HEK293 (cell line): Measurements from ENCODE around the gene HERC3.

Source experiments
- CTCF ChIA-PET: fragments of 350-600 bp; formaldehyde crosslinking; extraction: SDS; loops from one replicate; lab custom pipeline; 2021; ENCODE audit warnings: antibody characterized with exemption; lab: Yijun Ruan, JAX
- POLR2A ChIA-PET: fragments of 300-600 bp; formaldehyde crosslinking; extraction: SDS; loops from one replicate; lab custom pipeline; 2020; ENCODE audit warnings: antibody characterized with exemption, inconsistent platforms; lab: Yijun Ruan, JAX
- H3K27ac ChIP-seq: fragments of 200-500 bp; sonication (Bioruptor generic); 2 replicates; pipeline ENCODE4 v1.5.1; 2014; ENCODE audit warnings: low read depth, low read length, control low read depth, inconsistent platforms; ENCODE audit errors: extremely low read depth
- H3K36me3 ChIP-seq, 2 experiments: fragments of 200-500 bp in 1 of 2; sonication (Bioruptor generic) in 1 of 2; 1 replicate in 1 of 2; 2 replicates in 1 of 2; pipeline ENCODE4 v1.5.1; 2014 to 2017; ENCODE audit warnings: inconsistent platforms in 2 of 2, low read length in 2 of 2; ENCODE audit not compliant: control insufficient read depth in 2 of 2, insufficient read depth in 1 of 2
- H3K4me1 ChIP-seq: fragments of 200-500 bp; sonication (Bioruptor generic); 2 replicates; pipeline ENCODE4 v1.5.1; 2014; ENCODE audit warnings: mild to moderate bottlenecking, low read length, inconsistent platforms; ENCODE audit not compliant: control insufficient read depth, insufficient read depth
- H3K4me3 ChIP-seq: 2 replicates; pipeline ENCODE4 v1.5.1; 2011; ENCODE audit warnings: low read depth, mild to moderate bottlenecking, control low read depth, low read length, moderate library complexity
- H3K9me3 ChIP-seq: fragments of 200-500 bp; sonication (Bioruptor generic); 2 replicates; pipeline ENCODE4 v1.5.1; 2014; ENCODE audit warnings: low read depth, low read length, inconsistent platforms; ENCODE audit not compliant: control insufficient read depth, insufficient read depth
- KLF9 ChIP-seq: fragments of 450-650 bp; formaldehyde crosslinking; IDR thresholded peaks from 2 replicates; pipeline ENCODE4 v1.5.1; 2016; ENCODE audit warnings: missing biosample characterization, missing genetic modification characterization, low read depth
- SP2 ChIP-seq: fragments of 450-650 bp; formaldehyde crosslinking; IDR thresholded peaks from 2 replicates; pipeline ENCODE4 v1.5.1; 2016; ENCODE audit warnings: missing biosample characterization, missing genetic modification characterization
- TRIM28 ChIP-seq: IDR thresholded peaks from 2 replicates; pipeline ENCODE4 v1.6.1; 2011; ENCODE audit warnings: low read length, control low read depth, borderline replicate concordance
- ZBTB1 ChIP-seq: fragments of 450-650 bp; formaldehyde crosslinking; IDR thresholded peaks from 2 replicates; pipeline ENCODE4 v1.5.1; 2016; ENCODE audit warnings: missing biosample characterization, missing genetic modification characterization
- ZBTB48 ChIP-seq: fragments of 450-650 bp; formaldehyde crosslinking; IDR thresholded peaks from 2 replicates; pipeline ENCODE4 v1.5.1; 2016; ENCODE audit warnings: missing biosample characterization, missing genetic modification characterization
- ZBTB8A ChIP-seq: fragments of 450-650 bp; formaldehyde crosslinking; IDR thresholded peaks from 2 replicates; pipeline ENCODE4 v1.5.1; 2016; ENCODE audit warnings: missing biosample characterization, missing genetic modification characterization
- ZFP37 ChIP-seq: fragments of 450-650 bp; formaldehyde crosslinking; IDR thresholded peaks from 2 replicates; pipeline ENCODE4 v1.5.1; 2016; ENCODE audit warnings: missing biosample characterization, missing genetic modification characterization
- ZNF133 ChIP-seq: fragments of 450-650 bp; formaldehyde crosslinking; IDR thresholded peaks from 2 replicates; pipeline ENCODE4 v1.5.1; 2016; ENCODE audit warnings: missing biosample characterization, missing genetic modification characterization
- ZNF169 ChIP-seq: fragments of 450-650 bp; formaldehyde crosslinking; IDR thresholded peaks from 2 replicates; pipeline ENCODE4 v1.5.1; 2016; ENCODE audit warnings: missing biosample characterization, missing genetic modification characterization
- ZNF2 ChIP-seq: fragments of 450-650 bp; formaldehyde crosslinking; IDR thresholded peaks from 2 replicates; pipeline ENCODE4 v1.5.1; 2016; ENCODE audit warnings: missing biosample characterization, missing genetic modification characterization
- ZNF221 ChIP-seq: fragments of 450-650 bp; formaldehyde crosslinking; IDR thresholded peaks from 2 replicates; pipeline ENCODE4 v1.5.1; 2017; ENCODE audit warnings: missing biosample characterization, missing genetic modification characterization, borderline replicate concordance
- ZNF223 ChIP-seq: fragments of 450-650 bp; formaldehyde crosslinking; IDR thresholded peaks from 2 replicates; pipeline ENCODE4 v1.5.1; 2016; ENCODE audit warnings: missing biosample characterization, missing genetic modification characterization
- ZNF335 ChIP-seq: fragments of 450-650 bp; formaldehyde crosslinking; conservative IDR thresholded peaks from 2 replicates; pipeline ENCODE4 v1.5.1; 2016; ENCODE audit warnings: missing biosample characterization, missing genetic modification characterization
- ZNF341 ChIP-seq: fragments of 450-650 bp; formaldehyde crosslinking; IDR thresholded peaks from 2 replicates; pipeline ENCODE4; 2016; ENCODE audit warnings: low read depth, missing biosample characterization, missing genetic modification characterization
- ZNF366 ChIP-seq: fragments of 450-650 bp; formaldehyde crosslinking; conservative IDR thresholded peaks from 2 replicates; pipeline ENCODE4 v1.5.1; 2016; ENCODE audit warnings: missing biosample characterization, missing genetic modification characterization
- ZNF426 ChIP-seq: fragments of 450-650 bp; formaldehyde crosslinking; IDR thresholded peaks from 2 replicates; pipeline ENCODE4 v1.5.1; 2017; ENCODE audit warnings: missing biosample characterization, missing genetic modification characterization, mild to moderate bottlenecking, inconsistent platforms, moderate library complexity
- ZNF561 ChIP-seq: fragments of 450-650 bp; IDR thresholded peaks from 2 replicates; pipeline ENCODE4 v1.5.1; 2018; ENCODE audit warnings: missing biosample characterization, missing genetic modification characterization, borderline replicate concordance
- ZNF621 ChIP-seq: fragments of 450-650 bp; formaldehyde crosslinking; IDR thresholded peaks from 2 replicates; pipeline ENCODE4 v1.5.1; 2017; ENCODE audit warnings: missing biosample characterization, missing genetic modification characterization
- ZNF704 ChIP-seq: fragments of 450-650 bp; formaldehyde crosslinking; IDR thresholded peaks from 2 replicates; pipeline ENCODE4 v1.5.1; 2016; ENCODE audit warnings: missing biosample characterization, missing genetic modification characterization
- ZNF777 ChIP-seq: fragments of 450-650 bp; formaldehyde crosslinking; IDR thresholded peaks from 2 replicates; pipeline ENCODE4 v1.5.1; 2017; ENCODE audit warnings: missing biosample characterization, missing genetic modification characterization, borderline replicate concordance
- ZSCAN16 ChIP-seq: fragments of 450-650 bp; formaldehyde crosslinking; IDR thresholded peaks from 2 replicates; pipeline ENCODE4 v1.5.1; 2016; ENCODE audit warnings: missing biosample characterization, missing genetic modification characterization
- ZXDB ChIP-seq: fragments of 450-650 bp; formaldehyde crosslinking; IDR thresholded peaks from 2 replicates; pipeline ENCODE4 v1.5.1; 2016; ENCODE audit warnings: missing biosample characterization, missing genetic modification characterization
- TF ChIP-seq, protein P1 (sequence below): fragments of 450-650 bp; formaldehyde crosslinking; IDR thresholded peaks from 2 replicates; pipeline ENCODE4 v1.5.1; 2017; ENCODE audit warnings: missing biosample characterization, missing genetic modification characterization
- TF ChIP-seq, protein P2 (sequence below): fragments of 450-650 bp; formaldehyde crosslinking; IDR thresholded peaks from 2 replicates; pipeline ENCODE4 v1.5.1; 2017; ENCODE audit warnings: missing biosample characterization, missing genetic modification characterization
- TF ChIP-seq, protein P3 (sequence below): fragments of 450-650 bp; formaldehyde crosslinking; IDR thresholded peaks from 2 replicates; pipeline ENCODE4 v1.5.1; 2017; ENCODE audit warnings: missing biosample characterization, missing genetic modification characterization
- TF ChIP-seq, protein P4 (sequence below): fragments of 450-650 bp; formaldehyde crosslinking; IDR thresholded peaks from 2 replicates; pipeline ENCODE4 v1.5.1; 2016; ENCODE audit warnings: missing biosample characterization, missing genetic modification characterization
- TF ChIP-seq, protein P5 (sequence below): fragments of 450-650 bp; formaldehyde crosslinking; IDR thresholded peaks from 2 replicates; pipeline ENCODE4 v1.5.1; 2016; ENCODE audit warnings: missing biosample characterization, missing genetic modification characterization

The HERC3 gene

GRCh38 chr4:88591787-88592599, at the start of gene HERC3:
Gene HERC3 (plus strand): TSS chr4:88592480. CDS start chr4:88605824, 13,344 bp downstream.
- Histone ChIP-seq H3K4me1 (no peaks in the 10 kb centered on the region), H3K4me3 (peak within 1 kb of the TSS; percentile 70), H3K9me3 (no peaks in the 10 kb centered on the region), H3K36me3 (no peaks in the 10 kb centered on the region), H3K27ac (peak within 1 kb of the TSS; percentile 66; the same call in 1 of the 2 replicates)
- ChIA-PET POLR2A (no interaction called here), CTCF (interaction anchor here (0.7 to 0.8 kb wide), 2 partner anchors 78 to 231 kb away, joined by 3 read pairs; no protein-coding TSS in a partner anchor)
- TF ChIP-seq SP2, result peak; percentile 84
- TF ChIP-seq ZNF561 (tag by site-specific recombination), result peak; percentile 84
- TF ChIP-seq, protein P1, sequence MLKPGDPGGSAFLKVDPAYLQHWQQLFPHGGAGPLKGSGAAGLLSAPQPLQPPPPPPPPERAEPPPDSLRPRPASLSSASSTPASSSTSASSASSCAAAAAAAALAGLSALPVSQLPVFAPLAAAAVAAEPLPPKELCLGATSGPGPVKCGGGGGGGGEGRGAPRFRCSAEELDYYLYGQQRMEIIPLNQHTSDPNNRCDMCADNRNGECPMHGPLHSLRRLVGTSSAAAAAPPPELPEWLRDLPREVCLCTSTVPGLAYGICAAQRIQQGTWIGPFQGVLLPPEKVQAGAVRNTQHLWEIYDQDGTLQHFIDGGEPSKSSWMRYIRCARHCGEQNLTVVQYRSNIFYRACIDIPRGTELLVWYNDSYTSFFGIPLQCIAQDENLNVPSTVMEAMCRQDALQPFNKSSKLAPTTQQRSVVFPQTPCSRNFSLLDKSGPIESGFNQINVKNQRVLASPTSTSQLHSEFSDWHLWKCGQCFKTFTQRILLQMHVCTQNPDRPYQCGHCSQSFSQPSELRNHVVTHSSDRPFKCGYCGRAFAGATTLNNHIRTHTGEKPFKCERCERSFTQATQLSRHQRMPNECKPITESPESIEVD, result no peak
- TF ChIP-seq ZNF366 (tag by site-specific recombination), result peak; percentile 45
- no peak for TF ChIP-seq ZBTB1 (tag by site-specific recombination)
- TF ChIP-seq TRIM28, result no peak
- TF ChIP-seq KLF9 (tag by site-specific recombination), result no peak
- 0 out of 2 replicates have a peak, but pooled peaks have one; percentile 36 for TF ChIP-seq ZFP37 (tag by site-specific recombination)
- peak; percentile 31; the same call in 1 of the 2 replicates for TF ChIP-seq ZNF2 (tag by site-specific recombination)
- TF ChIP-seq, protein P2, sequence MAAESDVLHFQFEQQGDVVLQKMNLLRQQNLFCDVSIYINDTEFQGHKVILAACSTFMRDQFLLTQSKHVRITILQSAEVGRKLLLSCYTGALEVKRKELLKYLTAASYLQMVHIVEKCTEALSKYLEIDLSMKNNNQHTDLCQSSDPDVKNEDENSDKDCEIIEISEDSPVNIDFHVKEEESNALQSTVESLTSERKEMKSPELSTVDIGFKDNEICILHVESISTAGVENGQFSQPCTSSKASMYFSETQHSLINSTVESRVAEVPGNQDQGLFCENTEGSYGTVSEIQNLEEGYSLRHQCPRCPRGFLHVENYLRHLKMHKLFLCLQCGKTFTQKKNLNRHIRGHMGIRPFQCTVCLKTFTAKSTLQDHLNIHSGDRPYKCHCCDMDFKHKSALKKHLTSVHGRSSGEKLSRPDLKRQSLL (tag by site-specific recombination), result 0 out of 2 replicates have a peak, but pooled peaks have one; percentile 20
- TF ChIP-seq, protein P3, sequence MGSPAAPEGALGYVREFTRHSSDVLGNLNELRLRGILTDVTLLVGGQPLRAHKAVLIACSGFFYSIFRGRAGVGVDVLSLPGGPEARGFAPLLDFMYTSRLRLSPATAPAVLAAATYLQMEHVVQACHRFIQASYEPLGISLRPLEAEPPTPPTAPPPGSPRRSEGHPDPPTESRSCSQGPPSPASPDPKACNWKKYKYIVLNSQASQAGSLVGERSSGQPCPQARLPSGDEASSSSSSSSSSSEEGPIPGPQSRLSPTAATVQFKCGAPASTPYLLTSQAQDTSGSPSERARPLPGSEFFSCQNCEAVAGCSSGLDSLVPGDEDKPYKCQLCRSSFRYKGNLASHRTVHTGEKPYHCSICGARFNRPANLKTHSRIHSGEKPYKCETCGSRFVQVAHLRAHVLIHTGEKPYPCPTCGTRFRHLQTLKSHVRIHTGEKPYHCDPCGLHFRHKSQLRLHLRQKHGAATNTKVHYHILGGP, result no peak
- TF ChIP-seq ZNF335, result peak; percentile 75
- peak; percentile 12; the same call in 1 of the 2 replicates for TF ChIP-seq ZBTB8A (tag by site-specific recombination)
- 0 out of 2 replicates have a peak, but pooled peaks have one; percentile 11 for TF ChIP-seq ZNF777 (tag by site-specific recombination)
- TF ChIP-seq ZNF704 (tag by site-specific recombination), result no peak
- no peak for TF ChIP-seq ZSCAN16 (tag by site-specific recombination)
- no peak for TF ChIP-seq ZNF621 (tag by site-specific recombination)
- no peak for TF ChIP-seq ZNF133
- TF ChIP-seq, protein P4, sequence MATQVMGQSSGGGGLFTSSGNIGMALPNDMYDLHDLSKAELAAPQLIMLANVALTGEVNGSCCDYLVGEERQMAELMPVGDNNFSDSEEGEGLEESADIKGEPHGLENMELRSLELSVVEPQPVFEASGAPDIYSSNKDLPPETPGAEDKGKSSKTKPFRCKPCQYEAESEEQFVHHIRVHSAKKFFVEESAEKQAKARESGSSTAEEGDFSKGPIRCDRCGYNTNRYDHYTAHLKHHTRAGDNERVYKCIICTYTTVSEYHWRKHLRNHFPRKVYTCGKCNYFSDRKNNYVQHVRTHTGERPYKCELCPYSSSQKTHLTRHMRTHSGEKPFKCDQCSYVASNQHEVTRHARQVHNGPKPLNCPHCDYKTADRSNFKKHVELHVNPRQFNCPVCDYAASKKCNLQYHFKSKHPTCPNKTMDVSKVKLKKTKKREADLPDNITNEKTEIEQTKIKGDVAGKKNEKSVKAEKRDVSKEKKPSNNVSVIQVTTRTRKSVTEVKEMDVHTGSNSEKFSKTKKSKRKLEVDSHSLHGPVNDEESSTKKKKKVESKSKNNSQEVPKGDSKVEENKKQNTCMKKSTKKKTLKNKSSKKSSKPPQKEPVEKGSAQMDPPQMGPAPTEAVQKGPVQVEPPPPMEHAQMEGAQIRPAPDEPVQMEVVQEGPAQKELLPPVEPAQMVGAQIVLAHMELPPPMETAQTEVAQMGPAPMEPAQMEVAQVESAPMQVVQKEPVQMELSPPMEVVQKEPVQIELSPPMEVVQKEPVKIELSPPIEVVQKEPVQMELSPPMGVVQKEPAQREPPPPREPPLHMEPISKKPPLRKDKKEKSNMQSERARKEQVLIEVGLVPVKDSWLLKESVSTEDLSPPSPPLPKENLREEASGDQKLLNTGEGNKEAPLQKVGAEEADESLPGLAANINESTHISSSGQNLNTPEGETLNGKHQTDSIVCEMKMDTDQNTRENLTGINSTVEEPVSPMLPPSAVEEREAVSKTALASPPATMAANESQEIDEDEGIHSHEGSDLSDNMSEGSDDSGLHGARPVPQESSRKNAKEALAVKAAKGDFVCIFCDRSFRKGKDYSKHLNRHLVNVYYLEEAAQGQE (tag by site-specific recombination), result peak; percentile 65
- no peak for TF ChIP-seq ZNF169 (tag by site-specific recombination)
- TF ChIP-seq ZNF426, result no peak
- TF ChIP-seq ZNF221 (tag by site-specific recombination), result no peak
- TF ChIP-seq ZXDB (tag by site-specific recombination), result peak; percentile 41; the same call in 1 of the 2 replicates
- TF ChIP-seq ZNF223, result no peak
- TF ChIP-seq, protein P5, sequence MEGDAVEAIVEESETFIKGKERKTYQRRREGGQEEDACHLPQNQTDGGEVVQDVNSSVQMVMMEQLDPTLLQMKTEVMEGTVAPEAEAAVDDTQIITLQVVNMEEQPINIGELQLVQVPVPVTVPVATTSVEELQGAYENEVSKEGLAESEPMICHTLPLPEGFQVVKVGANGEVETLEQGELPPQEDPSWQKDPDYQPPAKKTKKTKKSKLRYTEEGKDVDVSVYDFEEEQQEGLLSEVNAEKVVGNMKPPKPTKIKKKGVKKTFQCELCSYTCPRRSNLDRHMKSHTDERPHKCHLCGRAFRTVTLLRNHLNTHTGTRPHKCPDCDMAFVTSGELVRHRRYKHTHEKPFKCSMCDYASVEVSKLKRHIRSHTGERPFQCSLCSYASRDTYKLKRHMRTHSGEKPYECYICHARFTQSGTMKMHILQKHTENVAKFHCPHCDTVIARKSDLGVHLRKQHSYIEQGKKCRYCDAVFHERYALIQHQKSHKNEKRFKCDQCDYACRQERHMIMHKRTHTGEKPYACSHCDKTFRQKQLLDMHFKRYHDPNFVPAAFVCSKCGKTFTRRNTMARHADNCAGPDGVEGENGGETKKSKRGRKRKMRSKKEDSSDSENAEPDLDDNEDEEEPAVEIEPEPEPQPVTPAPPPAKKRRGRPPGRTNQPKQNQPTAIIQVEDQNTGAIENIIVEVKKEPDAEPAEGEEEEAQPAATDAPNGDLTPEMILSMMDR (tag by site-specific recombination), result peak; percentile 21; the same call in 1 of the 2 replicates
- no peak for TF ChIP-seq ZBTB48 (tag by site-specific recombination)
- TF ChIP-seq ZNF341 (tag by site-specific recombination), result peak; percentile 71
